Measurements from ENCODE around the gene RNF175.
A peak's percentile ranks its signal among the peaks of the same experiment; 100 is the strongest.
"Not testable (repeated sequence)": the region's sequence is repeated elsewhere in the genome, so short reads cannot be mapped to it uniquely, and the experiment has no call there.

RNF175 gene

DNA sequence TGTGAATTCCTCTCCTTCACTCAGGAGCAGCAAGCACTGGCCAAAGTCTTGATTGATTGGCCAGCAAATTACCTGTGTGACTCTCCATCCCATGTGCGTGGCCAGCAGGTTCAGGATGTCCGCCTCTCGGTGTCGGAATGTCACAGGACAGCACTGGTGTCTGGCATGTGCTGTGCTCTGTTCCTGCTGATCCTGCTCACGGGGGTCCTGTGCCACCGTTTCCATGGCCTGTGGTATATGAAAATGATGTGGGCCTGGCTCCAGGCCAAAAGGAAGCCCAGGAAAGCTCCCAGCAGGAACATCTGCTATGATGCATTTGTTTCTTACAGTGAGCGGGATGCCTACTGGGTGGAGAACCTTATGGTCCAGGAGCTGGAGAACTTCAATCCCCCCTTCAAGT lies 55.3 kb downstream of the RNF175 start:
- DNase-seq (ENCODE audit: extremely low spot score, insufficient read length, low read depth) (no peak), FAIRE-seq (no peak)

DNA sequence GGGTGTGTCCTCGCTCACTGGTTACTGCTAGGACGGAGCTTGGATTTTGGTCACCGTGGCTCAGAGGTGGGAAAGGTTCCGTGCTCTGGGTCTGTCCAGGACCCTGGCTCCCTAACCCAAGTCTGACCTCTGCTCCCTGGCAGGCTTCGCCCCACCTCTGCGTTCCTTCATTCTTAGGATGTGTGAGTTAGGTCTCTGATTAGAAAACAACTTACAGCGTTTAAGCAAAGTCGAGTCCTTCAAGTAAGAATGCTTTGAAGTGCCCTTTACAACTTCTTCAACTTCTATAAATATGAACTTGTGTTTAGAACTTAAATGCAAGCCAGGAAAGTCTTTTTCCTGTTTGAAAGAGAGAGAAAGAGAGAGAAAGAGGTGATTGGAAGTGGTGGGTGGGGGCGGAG lies 74.9 kb downstream of the RNF175 start:
- no peak for FAIRE-seq
- no peak for DNase-seq (ENCODE audit: extremely low spot score, insufficient read length, low read depth)

DNA sequence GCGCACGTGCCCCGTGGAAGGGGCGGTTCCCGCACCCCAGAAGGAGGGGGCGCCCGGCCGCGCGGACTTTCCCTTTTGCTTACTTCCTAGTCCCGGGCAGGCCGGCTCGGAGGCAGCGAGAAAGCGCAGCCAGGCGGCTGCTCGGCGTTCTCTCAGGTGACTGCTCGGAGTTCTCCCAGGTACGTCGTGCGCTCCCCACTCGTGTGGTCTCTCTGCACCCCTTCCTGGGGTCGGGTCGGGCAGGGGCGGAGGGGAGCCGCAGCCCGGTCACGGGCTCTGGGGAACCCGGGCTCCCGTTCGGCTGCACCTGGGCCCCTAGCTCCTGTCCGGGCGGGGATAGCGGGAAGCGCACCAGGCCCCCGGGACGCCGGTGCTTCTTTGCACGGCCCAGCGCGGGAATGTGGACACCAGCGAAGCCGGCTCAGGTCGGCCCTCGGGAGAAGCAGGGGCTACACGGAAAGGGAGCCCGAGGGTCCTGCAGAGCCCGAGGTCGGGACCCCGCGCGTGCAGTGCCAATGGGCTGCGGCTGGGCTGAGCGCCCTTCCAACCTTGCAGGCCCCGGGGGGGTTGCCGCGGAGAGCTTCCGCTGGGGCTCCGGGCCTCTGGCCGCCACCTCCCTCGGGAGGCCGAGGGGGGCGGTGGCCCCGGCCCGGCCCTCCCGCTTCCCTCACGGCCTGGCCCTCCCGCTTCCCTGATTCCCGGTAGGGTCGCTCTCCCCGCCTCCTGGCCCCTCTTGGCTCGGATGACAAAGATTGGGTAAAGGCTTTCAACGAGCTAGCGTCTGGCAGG lies 75.4 kb downstream of the RNF175 start, which contains the start of gene TLR2:
TSS of gene TLR2 (plus strand) at position 99 of the 789 bp plus-strand sequence. CDS start 18,628 bp downstream, outside the sequence.
- peak; percentile 52 for FAIRE-seq

DNA sequence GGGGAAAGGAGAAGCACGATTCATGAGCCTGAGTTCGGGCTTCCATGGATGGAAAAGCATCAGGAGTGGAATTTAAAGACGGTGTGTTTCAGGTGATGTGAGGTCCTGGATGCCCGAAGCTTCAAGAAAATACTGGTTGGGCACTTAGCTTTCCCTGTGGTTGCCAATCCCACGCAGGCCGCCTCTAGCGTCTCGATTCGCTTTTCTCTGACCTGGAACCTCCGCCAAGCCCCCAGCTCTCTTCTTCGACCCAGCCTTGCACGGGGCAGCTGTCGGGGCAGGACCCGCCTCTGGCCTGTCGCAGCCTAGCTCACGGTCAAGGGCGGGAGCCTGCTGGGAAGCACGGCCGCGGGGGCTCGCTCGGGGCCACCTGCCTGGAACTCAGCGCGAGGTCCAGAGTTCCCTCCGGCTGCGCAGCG lies 76.1 kb downstream of the RNF175 start:
- no peak for FAIRE-seq
- no peak for DNase-seq (ENCODE audit: extremely low spot score, insufficient read length, low read depth)

More for the DNA sequence above, 75.4 kb downstream of the RNF175 start, which contains the start of gene TLR2:
- DNase-seq (ENCODE audit: extremely low spot score, insufficient read length, low read depth) = peak; percentile 50

DNA sequence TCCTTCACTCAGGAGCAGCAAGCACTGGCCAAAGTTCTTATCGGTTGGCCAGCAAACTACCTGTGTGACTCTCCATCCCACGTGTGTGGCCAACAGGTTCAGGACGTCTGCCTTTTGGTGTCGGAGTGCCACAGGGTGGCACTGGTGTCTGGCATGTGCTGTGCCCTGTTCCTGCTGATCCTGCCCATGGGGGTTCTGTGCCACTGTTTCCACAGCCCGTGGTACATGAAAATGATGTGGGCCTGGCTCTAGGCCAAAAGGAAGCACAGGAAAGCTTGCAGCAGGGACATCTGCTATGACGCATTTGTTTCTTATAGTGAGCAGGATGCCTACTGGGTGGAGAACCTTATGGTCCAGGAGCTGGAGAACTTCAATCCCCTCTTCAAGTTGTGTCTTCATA lies 80.3 kb downstream of the RNF175 start:
- FAIRE-seq (no peak), DNase-seq (ENCODE audit: extremely low spot score, insufficient read length, low read depth) (no peak)

DNA sequence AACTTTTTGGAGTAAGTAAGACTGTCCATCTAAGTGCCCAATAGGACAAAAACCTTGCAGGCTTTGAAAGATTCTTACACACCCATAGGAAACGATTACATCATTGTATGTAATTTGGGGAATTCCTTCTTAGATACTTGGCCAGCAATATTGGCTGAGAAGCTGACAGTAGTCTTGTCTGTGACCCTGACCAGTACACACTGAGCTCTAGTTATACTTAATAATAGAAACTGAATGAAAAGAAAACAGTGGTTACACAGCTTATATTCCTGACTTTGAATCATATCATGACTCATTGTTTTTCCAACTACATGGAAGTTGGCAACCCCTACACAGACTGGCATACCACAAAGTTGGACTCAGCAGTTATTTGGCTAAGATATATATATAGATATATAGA lies 82.8 kb downstream of the RNF175 start:
- FAIRE-seq (no peak), DNase-seq (ENCODE audit: extremely low spot score, insufficient read length, low read depth) (no peak)

DNA sequence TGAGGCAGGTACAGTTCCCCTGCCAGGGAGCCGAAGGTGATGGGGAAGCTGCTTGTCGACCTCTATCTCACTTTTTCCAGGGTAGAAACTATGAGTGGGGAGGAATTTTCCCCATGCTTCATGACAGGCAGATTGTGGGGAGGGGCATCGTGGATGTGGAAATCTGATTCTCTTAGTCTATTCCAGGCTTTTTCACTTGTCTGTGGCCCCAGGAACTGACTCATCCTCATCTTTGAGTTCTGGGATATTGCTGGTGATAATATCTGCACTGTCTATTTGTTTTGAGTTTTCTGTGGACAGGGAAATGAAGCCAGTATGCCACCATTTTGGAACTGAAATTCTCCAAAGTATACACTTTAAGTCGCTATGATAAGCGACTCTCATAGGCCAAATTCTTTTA lies 83.3 kb downstream of the RNF175 start:
- FAIRE-seq (no peak), DNase-seq (ENCODE audit: extremely low spot score, insufficient read length, low read depth) (no peak)

DNA sequence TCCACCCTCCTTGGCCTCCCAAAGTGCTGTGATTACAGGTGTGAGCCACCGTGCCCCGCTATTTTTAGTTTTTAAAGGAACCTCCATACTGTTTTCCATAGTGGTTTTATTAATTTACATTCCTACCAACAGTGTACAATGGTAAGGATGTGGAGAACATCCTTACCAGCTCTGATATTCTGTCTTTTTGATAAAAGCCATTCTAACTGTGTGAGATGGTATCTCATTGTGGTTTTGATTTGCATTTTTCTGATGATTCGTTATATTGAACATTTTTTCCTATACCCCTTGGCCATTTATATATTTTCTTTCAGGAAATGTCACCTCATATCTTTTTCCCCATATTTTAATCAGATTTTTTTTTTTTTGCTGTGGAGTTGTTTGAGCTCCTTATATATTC lies 90.0 kb downstream of the RNF175 start:
- FAIRE-seq = no peak
- DNase-seq (ENCODE audit: extremely low spot score, insufficient read length, low read depth) = no peak

DNA sequence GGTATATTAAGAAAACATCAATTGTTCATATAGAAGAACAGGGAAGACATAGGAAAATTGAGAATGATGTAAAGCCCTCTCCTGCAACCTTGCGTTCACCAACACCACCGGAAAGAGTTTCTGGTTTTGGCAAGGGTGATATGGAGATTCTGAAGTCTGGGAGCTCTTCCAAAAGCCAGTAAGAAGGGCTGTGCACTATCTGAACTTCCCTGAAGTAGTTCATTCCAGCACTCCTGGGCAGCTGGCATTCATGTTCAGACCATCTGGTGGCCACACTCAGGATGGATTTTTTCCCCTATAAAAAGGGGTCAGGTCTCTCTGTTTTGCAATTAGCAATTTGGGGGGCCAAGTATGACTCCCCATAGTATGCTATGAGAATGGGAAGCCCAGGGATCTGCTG lies 91.2 kb downstream of the RNF175 start:
- no peak for FAIRE-seq
- DNase-seq (ENCODE audit: extremely low spot score, insufficient read length, low read depth) = no peak

DNA sequence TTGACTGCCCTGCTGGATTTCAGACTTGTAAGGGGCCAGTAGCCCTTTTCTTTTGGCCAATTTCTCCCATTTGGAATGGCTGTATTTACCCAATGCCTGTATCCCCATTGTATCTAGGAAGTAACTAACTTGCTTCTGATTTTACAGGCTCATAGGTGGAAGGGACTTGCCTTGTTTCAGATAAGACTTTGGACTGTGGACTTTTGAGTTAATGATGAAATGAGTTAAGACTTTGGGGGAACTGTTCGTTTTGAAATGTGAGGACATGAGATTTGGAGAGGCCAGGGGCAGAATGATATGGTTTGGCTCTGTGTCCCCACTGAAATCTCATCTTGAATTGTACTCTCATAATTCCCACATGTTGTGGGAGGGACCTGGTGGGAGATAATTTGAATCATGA lies 93.3 kb downstream of the RNF175 start:
- DNase-seq (ENCODE audit: extremely low spot score, insufficient read length, low read depth); FAIRE-seq: not testable (repeated sequence)

DNA sequence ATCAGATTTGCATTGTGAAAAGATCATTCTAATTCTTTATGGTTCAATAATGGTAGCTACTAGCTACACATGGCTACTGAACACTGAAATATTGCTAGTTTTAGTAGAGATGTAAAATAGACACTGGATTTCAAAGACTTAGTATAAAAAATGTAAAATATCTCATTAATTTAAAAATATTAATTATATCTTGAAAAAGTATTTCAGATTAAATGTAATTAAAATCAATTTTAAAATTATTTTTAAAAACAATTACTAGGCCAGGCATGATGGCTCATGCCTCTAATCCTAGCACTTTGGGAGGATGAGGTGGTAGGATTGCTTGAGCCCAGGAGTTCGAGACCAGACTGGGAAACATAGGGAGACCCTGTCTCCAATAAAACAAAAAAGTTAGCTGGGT lies 96.2 kb downstream of the RNF175 start:
- DNase-seq (ENCODE audit: extremely low spot score, insufficient read length, low read depth) (no peak), FAIRE-seq (no peak)

DNA sequence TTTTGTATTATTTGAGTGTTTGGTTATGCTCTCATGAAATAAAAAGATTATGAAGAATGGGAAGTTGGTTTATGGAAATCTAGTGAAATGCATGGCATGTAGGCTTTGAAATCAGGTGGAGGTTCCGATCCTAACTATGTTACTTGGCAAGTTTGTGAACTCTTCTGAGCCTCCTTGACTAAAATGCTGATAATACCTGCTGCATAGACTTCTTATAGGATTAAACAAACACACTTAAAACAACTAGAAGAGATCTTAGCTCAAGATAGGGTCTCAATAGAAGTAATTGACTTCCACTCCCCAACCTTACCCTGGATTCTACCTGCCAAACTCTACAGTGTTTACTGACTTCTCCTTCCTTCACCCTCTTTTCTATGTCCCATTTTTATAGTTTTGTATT lies 97.9 kb downstream of the RNF175 start:
- no peak for FAIRE-seq
- no peak for DNase-seq (ENCODE audit: extremely low spot score, insufficient read length, low read depth)

DNA sequence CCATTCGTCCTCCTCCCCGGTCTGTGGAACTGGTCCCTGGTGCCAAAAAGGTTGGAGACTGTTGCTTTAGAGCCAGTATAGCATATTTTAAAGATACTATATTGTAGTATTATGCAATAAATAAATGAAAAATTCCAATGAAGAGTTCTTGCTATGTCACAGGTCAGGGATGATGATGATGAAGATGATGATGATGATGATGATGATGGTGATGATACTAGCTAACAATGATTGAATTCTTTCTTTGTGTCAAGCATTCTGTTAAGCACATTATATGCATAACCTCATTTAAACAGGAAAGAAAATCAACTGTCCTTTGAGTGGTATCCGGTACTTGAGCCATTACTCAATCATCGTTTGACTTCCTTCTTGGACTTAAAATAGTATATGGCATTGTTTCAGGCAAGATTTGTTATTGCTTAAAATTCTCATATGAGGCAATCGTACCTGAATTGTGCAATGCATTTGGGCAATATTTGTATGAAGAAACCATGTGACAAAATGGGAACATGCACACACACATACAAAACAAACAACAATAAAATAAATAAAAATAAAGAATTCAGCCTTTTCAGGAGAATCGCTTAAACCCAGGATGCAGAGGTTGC lies 98.5 kb downstream of the RNF175 start:
- DNase-seq (ENCODE audit: extremely low spot score, insufficient read length, low read depth) = no peak
- FAIRE-seq = no peak

Data from GM18507 (cell line).